Ishikawa (cell line): ENCODE measurements around the gene ZIC5.

Experiments used
- CEBPB ChIP-seq: IDR thresholded peaks from 2 replicates; pipeline ENCODE4 v1.6.1; 2012
- CREB1 ChIP-seq: IDR thresholded peaks from 2 replicates; pipeline ENCODE4 v1.6.1; 2012; ENCODE audit warnings: low read depth
- EGR1 ChIP-seq: IDR thresholded peaks from 2 replicates; pipeline ENCODE4 v1.6.1; 2012
- EP300 ChIP-seq: IDR thresholded peaks from 2 replicates; pipeline ENCODE4 v1.6.1; 2012; ENCODE audit warnings: borderline replicate concordance
- FOXM1 ChIP-seq: IDR thresholded peaks from 2 replicates; pipeline ENCODE4 v1.6.1; 2012; ENCODE audit warnings: low read depth, borderline replicate concordance
- NFIC ChIP-seq: IDR thresholded peaks from 2 replicates; pipeline ENCODE4 v1.6.1; 2012
- RAD21 ChIP-seq: IDR thresholded peaks from 2 replicates; pipeline ENCODE4 v1.6.1; 2012; ENCODE audit warnings: low read depth
- TAF1 ChIP-seq: IDR thresholded peaks from 2 replicates; pipeline ENCODE4 v1.6.1; 2012; ENCODE audit warnings: low read depth, mild to moderate bottlenecking
- TCF12 ChIP-seq: IDR thresholded peaks from 2 replicates; pipeline ENCODE4 v1.6.1; 2012; ENCODE audit warnings: low read depth
- TEAD4 ChIP-seq: IDR thresholded peaks from 2 replicates; pipeline ENCODE4 v1.6.1; 2012
- YY1 ChIP-seq: IDR thresholded peaks from 2 replicates; pipeline ENCODE4 v1.6.1; 2012; ENCODE audit warnings: low read depth
- ZBTB7A ChIP-seq: IDR thresholded peaks from 2 replicates; pipeline ENCODE4 v1.6.1; 2012; ENCODE audit warnings: low read depth
- TF ChIP-seq, protein P1 (sequence below): IDR thresholded peaks from 2 replicates; pipeline ENCODE4 v1.6.1; 2012; ENCODE audit warnings: low read depth, mild to moderate bottlenecking
- TF ChIP-seq, protein P2 (sequence below): IDR thresholded peaks from 2 replicates; pipeline ENCODE4 v1.6.1; 2012
- TF ChIP-seq, protein P3 (sequence below): IDR thresholded peaks from 2 replicates; pipeline ENCODE4 v1.6.1; 2012

Gene ZIC5

DNA sequence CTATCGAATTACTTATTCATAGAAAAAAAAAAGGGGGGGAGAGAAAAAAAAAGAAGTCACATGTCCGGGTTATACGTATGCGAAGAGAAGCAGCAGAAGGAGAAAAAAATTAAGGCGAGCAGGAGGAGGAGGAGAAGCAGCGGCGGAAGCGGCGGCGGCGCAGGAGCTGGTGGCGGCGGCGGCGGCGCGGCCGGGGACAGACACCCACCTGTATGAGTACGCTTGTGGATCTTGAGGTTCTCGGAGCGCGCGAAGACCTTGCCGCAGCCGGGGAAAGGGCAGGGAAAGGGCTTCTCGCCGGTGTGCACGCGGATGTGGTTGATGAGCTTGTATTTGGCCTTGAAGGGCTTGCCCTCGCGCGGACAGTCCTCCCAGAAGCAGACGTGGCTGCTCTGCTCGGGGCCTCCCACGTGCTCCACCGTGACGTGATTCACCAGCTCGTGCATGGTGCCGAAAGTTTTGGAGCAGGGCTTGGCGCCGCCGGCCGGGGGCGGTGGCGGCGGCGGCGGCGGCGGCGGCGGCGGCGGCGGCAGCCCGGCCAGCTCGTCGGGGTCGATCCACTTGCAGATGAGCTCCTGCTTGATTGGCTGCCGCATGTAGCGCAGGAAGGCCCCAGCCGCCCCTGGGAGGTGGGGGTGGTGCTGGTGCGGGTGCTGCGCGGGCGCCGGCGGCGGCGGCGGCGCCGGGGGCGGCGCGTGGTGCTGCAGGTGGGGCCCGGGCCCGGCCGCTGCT lies 1.5 kb downstream of the ZIC5 start:
- TF ChIP-seq EGR1 (no peak; the same call in 1 of the 2 replicates), CREB1 (no peak), TEAD4 (no peak), ZBTB7A (no peak), FOXM1 (no peak), CEBPB (no peak), EP300 (no peak), TCF12 (no peak), YY1 (no peak; the same call in 1 of the 2 replicates), NFIC (no peak), TAF1 (peak; percentile 41), RAD21 (no peak)
- TF ChIP-seq, protein P1, sequence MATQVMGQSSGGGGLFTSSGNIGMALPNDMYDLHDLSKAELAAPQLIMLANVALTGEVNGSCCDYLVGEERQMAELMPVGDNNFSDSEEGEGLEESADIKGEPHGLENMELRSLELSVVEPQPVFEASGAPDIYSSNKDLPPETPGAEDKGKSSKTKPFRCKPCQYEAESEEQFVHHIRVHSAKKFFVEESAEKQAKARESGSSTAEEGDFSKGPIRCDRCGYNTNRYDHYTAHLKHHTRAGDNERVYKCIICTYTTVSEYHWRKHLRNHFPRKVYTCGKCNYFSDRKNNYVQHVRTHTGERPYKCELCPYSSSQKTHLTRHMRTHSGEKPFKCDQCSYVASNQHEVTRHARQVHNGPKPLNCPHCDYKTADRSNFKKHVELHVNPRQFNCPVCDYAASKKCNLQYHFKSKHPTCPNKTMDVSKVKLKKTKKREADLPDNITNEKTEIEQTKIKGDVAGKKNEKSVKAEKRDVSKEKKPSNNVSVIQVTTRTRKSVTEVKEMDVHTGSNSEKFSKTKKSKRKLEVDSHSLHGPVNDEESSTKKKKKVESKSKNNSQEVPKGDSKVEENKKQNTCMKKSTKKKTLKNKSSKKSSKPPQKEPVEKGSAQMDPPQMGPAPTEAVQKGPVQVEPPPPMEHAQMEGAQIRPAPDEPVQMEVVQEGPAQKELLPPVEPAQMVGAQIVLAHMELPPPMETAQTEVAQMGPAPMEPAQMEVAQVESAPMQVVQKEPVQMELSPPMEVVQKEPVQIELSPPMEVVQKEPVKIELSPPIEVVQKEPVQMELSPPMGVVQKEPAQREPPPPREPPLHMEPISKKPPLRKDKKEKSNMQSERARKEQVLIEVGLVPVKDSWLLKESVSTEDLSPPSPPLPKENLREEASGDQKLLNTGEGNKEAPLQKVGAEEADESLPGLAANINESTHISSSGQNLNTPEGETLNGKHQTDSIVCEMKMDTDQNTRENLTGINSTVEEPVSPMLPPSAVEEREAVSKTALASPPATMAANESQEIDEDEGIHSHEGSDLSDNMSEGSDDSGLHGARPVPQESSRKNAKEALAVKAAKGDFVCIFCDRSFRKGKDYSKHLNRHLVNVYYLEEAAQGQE, result no peak
- TF ChIP-seq, protein P2, sequence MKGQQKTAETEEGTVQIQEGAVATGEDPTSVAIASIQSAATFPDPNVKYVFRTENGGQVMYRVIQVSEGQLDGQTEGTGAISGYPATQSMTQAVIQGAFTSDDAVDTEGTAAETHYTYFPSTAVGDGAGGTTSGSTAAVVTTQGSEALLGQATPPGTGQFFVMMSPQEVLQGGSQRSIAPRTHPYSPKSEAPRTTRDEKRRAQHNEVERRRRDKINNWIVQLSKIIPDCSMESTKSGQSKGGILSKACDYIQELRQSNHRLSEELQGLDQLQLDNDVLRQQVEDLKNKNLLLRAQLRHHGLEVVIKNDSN, result peak; percentile 63
- TF ChIP-seq, protein P3, sequence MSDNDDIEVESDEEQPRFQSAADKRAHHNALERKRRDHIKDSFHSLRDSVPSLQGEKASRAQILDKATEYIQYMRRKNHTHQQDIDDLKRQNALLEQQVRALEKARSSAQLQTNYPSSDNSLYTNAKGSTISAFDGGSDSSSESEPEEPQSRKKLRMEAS, result peak; percentile 88

DNA sequence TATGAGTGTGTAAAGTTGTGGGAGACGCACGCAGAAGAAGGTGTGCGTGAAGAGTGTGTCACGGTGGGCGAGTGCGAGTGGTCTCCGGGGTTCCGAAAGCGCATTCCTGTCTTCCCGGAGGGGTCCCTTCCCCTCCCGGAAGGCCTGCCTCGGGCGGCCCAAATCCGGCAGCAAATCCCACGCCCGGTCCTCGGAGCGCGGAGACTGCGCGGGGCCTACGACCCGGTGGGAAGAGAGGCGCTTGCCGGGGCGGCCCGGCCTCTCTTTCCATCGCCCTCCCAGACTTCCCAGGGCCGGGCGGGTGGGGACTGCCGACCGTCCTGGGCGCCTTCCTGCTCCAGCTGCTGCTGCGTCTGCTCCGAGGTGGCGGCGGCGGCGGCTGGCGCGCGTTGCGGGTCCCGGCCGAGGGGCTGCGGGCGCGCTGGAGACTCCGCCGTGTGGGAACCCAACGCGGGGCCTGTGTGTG lies 2.1 kb downstream of the ZIC5 start:
- TF ChIP-seq TAF1 (no peak; the same call in 1 of the 2 replicates), TEAD4 (no peak), EGR1 (no peak), CEBPB (no peak), EP300 (no peak), RAD21 (no peak), YY1 (no peak), NFIC (no peak), CREB1 (no peak), ZBTB7A (no peak), FOXM1 (no peak), TCF12 (no peak)
- TF ChIP-seq, protein P1, result no peak
- TF ChIP-seq, protein P3, result no peak
- TF ChIP-seq, protein P2, result no peak

DNA sequence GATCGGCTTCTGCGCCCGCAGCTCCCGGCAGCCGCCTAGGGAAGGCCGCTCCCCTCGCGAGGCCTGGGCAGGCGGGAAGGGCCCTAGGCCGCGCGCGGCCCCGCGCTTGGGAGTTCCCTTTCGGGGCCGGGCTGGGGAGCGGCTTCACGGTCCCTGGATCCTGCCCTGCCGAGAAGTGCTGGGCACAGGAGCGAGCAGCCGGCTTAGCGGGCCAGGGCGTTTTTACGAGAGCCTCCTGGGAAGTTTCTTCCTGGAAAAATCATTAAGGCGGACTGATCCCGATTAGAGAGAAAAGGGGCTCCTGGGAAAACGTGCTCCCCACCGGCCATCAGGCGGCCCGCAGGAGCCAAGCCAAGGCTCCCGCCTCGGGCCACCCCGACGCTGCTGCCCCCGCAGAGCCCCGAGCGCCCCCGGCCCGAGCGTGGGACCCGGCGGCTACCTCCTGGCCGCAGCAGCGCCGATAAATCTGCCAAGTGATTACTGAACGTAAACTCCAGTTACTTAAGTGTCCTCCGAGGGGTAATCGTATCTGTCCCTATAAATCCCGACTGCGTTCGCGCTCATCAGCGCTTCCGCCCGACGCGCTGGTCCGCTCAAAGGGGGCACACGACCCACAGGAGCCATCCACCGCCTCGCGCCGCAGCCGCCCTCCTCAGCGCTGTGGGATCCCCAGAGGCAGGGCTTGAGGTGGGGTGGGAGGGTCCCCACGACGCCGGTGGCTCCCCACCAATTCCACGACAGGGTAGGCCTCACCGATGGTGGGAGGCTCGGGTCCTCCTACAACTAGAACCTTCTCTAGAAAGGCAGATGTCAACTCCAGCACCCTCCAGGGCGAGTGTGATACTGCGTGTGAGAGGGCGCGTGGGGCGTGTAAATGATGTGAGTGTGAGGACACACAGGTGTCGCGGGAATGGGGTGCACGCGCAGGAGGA lies 2.8 kb downstream of the ZIC5 start:
- TF ChIP-seq ZBTB7A (no peak), NFIC (no peak), TEAD4 (no peak), RAD21 (no peak), TAF1 (no peak), EGR1 (no peak), CEBPB (no peak), FOXM1 (no peak), YY1 (no peak), TCF12 (no peak), EP300 (no peak), CREB1 (no peak)
- TF ChIP-seq, protein P1, result no peak
- TF ChIP-seq, protein P2, result no peak
- TF ChIP-seq, protein P3, result no peak
